HL-60 (cell line): ENCODE data around the gene TACC2.

Source experiments
- REST ChIP-seq: IDR thresholded peaks from 2 replicates; pipeline ENCODE4 v1.6.1; 2012; ENCODE audit warnings: low read depth; ENCODE audit not compliant: insufficient replicate concordance
- TF ChIP-seq, protein P1 (sequence below): IDR thresholded peaks from one replicate; pipeline ENCODE4 v1.5.1; 2011; ENCODE audit warnings: low read length, control low read depth, inconsistent platforms; ENCODE audit not compliant: insufficient read depth

DNA sequence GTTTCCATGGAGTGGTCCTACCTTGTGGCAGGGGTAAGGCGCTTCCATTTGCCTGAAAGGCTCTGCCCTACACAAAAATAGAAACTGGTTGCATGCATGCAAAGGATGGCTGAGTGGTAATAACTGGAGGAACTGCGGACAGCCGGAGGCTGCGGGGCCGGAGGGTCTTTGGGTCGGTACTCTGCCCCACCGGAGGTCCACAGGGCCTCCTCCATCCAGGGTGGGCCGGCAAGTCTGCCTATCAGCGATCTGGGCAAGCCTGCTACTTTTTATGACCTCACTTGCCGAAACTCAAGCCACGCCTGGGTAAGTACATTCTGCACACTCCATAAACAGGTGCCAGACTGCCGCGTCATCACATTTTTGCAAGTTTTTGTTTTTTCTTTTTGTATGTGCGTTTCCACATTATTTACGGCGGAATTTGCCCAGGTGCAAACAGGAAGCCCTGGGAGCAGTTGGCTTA, 30.0 kb downstream of the TACC2 start:
- TF ChIP-seq, protein P1, sequence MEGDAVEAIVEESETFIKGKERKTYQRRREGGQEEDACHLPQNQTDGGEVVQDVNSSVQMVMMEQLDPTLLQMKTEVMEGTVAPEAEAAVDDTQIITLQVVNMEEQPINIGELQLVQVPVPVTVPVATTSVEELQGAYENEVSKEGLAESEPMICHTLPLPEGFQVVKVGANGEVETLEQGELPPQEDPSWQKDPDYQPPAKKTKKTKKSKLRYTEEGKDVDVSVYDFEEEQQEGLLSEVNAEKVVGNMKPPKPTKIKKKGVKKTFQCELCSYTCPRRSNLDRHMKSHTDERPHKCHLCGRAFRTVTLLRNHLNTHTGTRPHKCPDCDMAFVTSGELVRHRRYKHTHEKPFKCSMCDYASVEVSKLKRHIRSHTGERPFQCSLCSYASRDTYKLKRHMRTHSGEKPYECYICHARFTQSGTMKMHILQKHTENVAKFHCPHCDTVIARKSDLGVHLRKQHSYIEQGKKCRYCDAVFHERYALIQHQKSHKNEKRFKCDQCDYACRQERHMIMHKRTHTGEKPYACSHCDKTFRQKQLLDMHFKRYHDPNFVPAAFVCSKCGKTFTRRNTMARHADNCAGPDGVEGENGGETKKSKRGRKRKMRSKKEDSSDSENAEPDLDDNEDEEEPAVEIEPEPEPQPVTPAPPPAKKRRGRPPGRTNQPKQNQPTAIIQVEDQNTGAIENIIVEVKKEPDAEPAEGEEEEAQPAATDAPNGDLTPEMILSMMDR = no peak
- TF ChIP-seq REST = no peak
